Brain microvascular endothelial cell (primary cell): Measurements from ENCODE around the gene PPP2R3A.
A peak's percentile ranks its signal among the peaks of the same experiment; 100 is the strongest.

Experiments used
- DNase-seq: peaks from one replicate; pipeline ENCODE4 v3.0.0-alpha.2; 2020
- H3K27ac ChIP-seq: fragments of 250-450 bp; sonication (Bioruptor Pico); 2 replicates; pipeline ENCODE4 v1.5.1; 2020; ENCODE audit warnings: mild to moderate bottlenecking, moderate library complexity
- H3K27me3 ChIP-seq: fragments of 250-450 bp; sonication (Bioruptor Pico); replicated peaks from 2 replicates; pipeline ENCODE4 v1.5.1; 2020; ENCODE audit warnings: mild to moderate bottlenecking
- H3K36me3 ChIP-seq: fragments of 250-450 bp; sonication (Bioruptor Pico); replicated peaks from 2 replicates; pipeline ENCODE4 v1.5.1; 2020; ENCODE audit warnings: mild to moderate bottlenecking
- H3K4me3 ChIP-seq: 2 replicates; pipeline ENCODE4 v1.5.1; 2011; ENCODE audit warnings: low read depth, mild to moderate bottlenecking, control low read depth, low read length, moderate library complexity
- CTCF ChIP-seq: IDR thresholded peaks from 2 replicates; pipeline ENCODE4 v1.5.1; 2011; ENCODE audit warnings: low read depth, mild to moderate bottlenecking, moderate library complexity, low read length, control low read depth, inconsistent platforms; ENCODE audit errors: missing control alignments
- in situ Hi-C: cut with HindIII; loops from 2 replicates; pipeline ENCODE4 v1.10.0; 2017; ENCODE audit warnings: low sequenced_read_pairs, low pct_ligation_motif_present

PPP2R3A gene

GRCh38 chr3:135982922-135983581 is 17.5 kb downstream of the PPP2R3A start:
- Histone ChIP-seq H3K27ac (no peak overlapping the region), H3K4me3 (no peak overlapping the region), H3K27me3 (no peaks in the 10 kb centered on the region), H3K36me3 (no peaks in the 10 kb centered on the region)
- DNase-seq: peak; percentile 48
- TF ChIP-seq CTCF: no peak
- in situ Hi-C loops: no loop called here

GRCh38 chr3:135987661-135988060 is 22.1 kb downstream of the PPP2R3A start:
- no peak for DNase-seq
- Histone ChIP-seq H3K27me3 (no peaks in the 10 kb centered on the region), H3K27ac (no peak overlapping the region), H3K36me3 (no peaks in the 10 kb centered on the region), H3K4me3 (no peak overlapping the region)
- no peak for TF ChIP-seq CTCF
- in situ Hi-C loops: no loop called here

- TF ChIP-seq CTCF: no peak
- Histone ChIP-seq H3K36me3 (no peaks in the 10 kb centered on the region), H3K27me3 (no peaks in the 10 kb centered on the region), H3K4me3 (no peak overlapping the region), H3K27ac (no peak overlapping the region)
- no peak for DNase-seq
- in situ Hi-C loops: no loop called here
These were observed 23.7 kb downstream of the PPP2R3A start for GRCh38 chr3:135989242-135989641.

- in situ Hi-C loops: no loop called here
These were observed 25.4 kb downstream of the PPP2R3A start for GRCh38 chr3:135990903-135991302.

GRCh38 chr3:135991621-135992020 is 26.1 kb downstream of the PPP2R3A start:
- no peak overlapping the region for H3K4me3 ChIP-seq
- TF ChIP-seq CTCF: no peak
- no peak for DNase-seq
- peak overlapping the region; percentile 51 for H3K27ac ChIP-seq
- H3K36me3 ChIP-seq: no peaks in the 10 kb centered on the region
- H3K27me3 ChIP-seq: no peaks in the 10 kb centered on the region
- in situ Hi-C loops: no loop called here

More at GRCh38 chr3:135990903-135991302, 25.4 kb downstream of the PPP2R3A start:
- Histone ChIP-seq H3K36me3 (no peaks in the 10 kb centered on the region), H3K27ac (no peak overlapping the region), H3K27me3 (no peaks in the 10 kb centered on the region), H3K4me3 (no peak overlapping the region)
- no peak for DNase-seq
- TF ChIP-seq CTCF: no peak

- in situ Hi-C loops: no loop called here
- Histone ChIP-seq H3K27ac (no peak overlapping the region), H3K36me3 (no peaks in the 10 kb centered on the region), H3K27me3 (no peaks in the 10 kb centered on the region), H3K4me3 (no peak overlapping the region)
- DNase-seq: peak; percentile 79
- no peak for TF ChIP-seq CTCF
These were observed 26.5 kb downstream of the PPP2R3A start for GRCh38 chr3:135992072-135992471.
